Heart left ventricle (tissue), 16 donors: ENCODE results near the gene TMEM185A. TPM values are rescaled to one million over a fixed set of nuclear protein-coding genes. Genes with fewer than 3 reads are reported as not detected.

Experiments used
- ATAC-seq, 4 donors: fragments of 200-7000 bp; cut with Tn5 transposase; one replicate each; pipeline ENCODE4 v1.9.1; 2020 to 2022; ENCODE audit warnings: moderate library complexity in 4 of 4, mild to moderate bottlenecking in 3 of 4, moderate number of reproducible peaks in 1 of 4
- DNase-seq, 5 donors: peaks; one replicate each; pipeline ENCODE4 v3.0.0-alpha.2; 2020
- H3K27ac ChIP-seq, 12 donors: fragments of 200-600 bp; sonication (generic) in 4 of 12; one replicate each; pipeline versions ENCODE4 v1.5.0 to v1.8.0; 2016 to 2022; ENCODE audit warnings: mild to moderate bottlenecking in 2 of 12
- H3K27me3 ChIP-seq, 9 donors: fragments of 200-600 bp; sonication (generic) in 2 of 9; one replicate each; pipeline versions ENCODE4 v1.5.1 to v1.8.0; 2016 to 2022; ENCODE audit warnings: mild to moderate bottlenecking in 3 of 9
- H3K36me3 ChIP-seq, 9 donors: fragments of 200-600 bp; sonication (generic) in 2 of 9; one replicate each; pipeline versions ENCODE4 v1.5.0 to v1.8.0; 2018 to 2022; ENCODE audit warnings: mild to moderate bottlenecking in 2 of 9
- H3K4me1 ChIP-seq, 12 donors: fragments of 200-600 bp; sonication (generic) in 4 of 12; one replicate each; pipeline versions ENCODE4 v1.5.0 to v1.8.0; 2016 to 2022; ENCODE audit warnings: mild to moderate bottlenecking in 3 of 12
- H3K4me3 ChIP-seq, 12 donors: fragments of 200-600 bp; sonication (generic) in 4 of 12; one replicate each; pipeline versions ENCODE4 v1.5.0 to v1.8.0; 2017 to 2022; ENCODE audit warnings: mild to moderate bottlenecking in 9 of 12, moderate library complexity in 4 of 12
- H3K9me3 ChIP-seq, 12 donors: fragments of 200-600 bp; sonication (generic) in 4 of 12; one replicate each; pipeline versions ENCODE4 v1.5.0 to v1.8.0; 2016 to 2022; ENCODE audit warnings: mild to moderate bottlenecking in 1 of 12
- CTCF ChIP-seq, 12 donors: fragments of 200-600 bp; sonication (generic) in 4 of 12; IDR thresholded peaks; one replicate each; pipeline versions ENCODE4 v1.5.0 to v1.8.0; 2018 to 2022; ENCODE audit warnings: antibody characterized with exemption in 12 of 12, mild to moderate bottlenecking in 5 of 12
- POLR2A ChIP-seq, 2 donors: fragments of 450-650 bp; IDR thresholded peaks; one replicate each; pipeline ENCODE4 v1.6.1; 2017; ENCODE audit warnings: antibody characterized with exemption in 2 of 2, mild to moderate bottlenecking in 2 of 2, moderate library complexity in 2 of 2
- WGBS, 4 donors: extraction: QIAGEN DNeasy Blood & Tissue Kit in 2 of 4; methylation state at CpG; one replicate each; pipeline versions ENCODE4 v1.1.5 to v1.1.7; 2013 to 2018; 5-methylcytosine and 5-hydroxymethylcytosine counted together
- intact Hi-C, 10 donors: fragments of 100-400 bp; cut with DNase I; formaldehyde crosslinking; loops; one replicate each; pipeline versions ENCODE4 v1.11.1 to v1.14.2; 2022
- polyA plus RNA-seq, 2 donors: library from polyadenylated mRNA; stranded (reverse); fragments of 200-250 nt; gene quantifications; one replicate each; pipeline ENCODE4 v1.2.3, GENCODE V29; 2013
- total RNA-seq, 9 donors: library from RNA; depleted of rRNA in 2 of 9; stranded (reverse); fragments of >200 nt in 2 of 9; fragmentation: NEBNext Ultra II Directional in 3 of 9; extraction: Animal tissue kit (Norgen Biotek cat#: 25700) in 3 of 9; gene quantifications; one replicate each; pipeline versions ENCODE4 v1.1.0 to v1.2.4, GENCODE V29; 2016 to 2023
- donor health status: ischemic (EF 13 %, LVEDD 7.1; RV severe dilation, severe dysfunction).
- donor health status: healthy with polysubstance abuse.
- donor health status: DM: no; HTN: yes; CAD: no.
- donor health status: DM: no; HTN: no; CAD: no.
- donor health status: ischemic (EF 25% LVEDD 6.9; RV normal size, moderate dysfunction).
- donor health status: ischemic (EF 25% LVEDD 5.7; RV mildly dilated, moderate dysfunction).
- donor health status: healthy.
- donor health status: DM: yes; HTN: yes; CAD: no.
- donor health status: ischemic (EF 35%, LVEDD 5.7; RV mildly dilated, moderate dysfunction).
- donor health status: nonischemic (EF 11% LVEDD 7.7; RV severe dilation, severe dysfunction).
- donor health status: DM: yes; HTN: yes; CAD: no.
- donor health status: PGD.
- donor health status: ischemic (EF 29% LVEDD 5.4; RV normal size, mild dysfunction).
- donor health status: nonischemic (EF 23%, LVEDD 6.1; RV moderate dilation, normal function).

Gene TMEM185A
- total and polyA plus RNA-seq, 11 donors = 17.6 to 39.2 (median 32.9) TPM

DNA sequence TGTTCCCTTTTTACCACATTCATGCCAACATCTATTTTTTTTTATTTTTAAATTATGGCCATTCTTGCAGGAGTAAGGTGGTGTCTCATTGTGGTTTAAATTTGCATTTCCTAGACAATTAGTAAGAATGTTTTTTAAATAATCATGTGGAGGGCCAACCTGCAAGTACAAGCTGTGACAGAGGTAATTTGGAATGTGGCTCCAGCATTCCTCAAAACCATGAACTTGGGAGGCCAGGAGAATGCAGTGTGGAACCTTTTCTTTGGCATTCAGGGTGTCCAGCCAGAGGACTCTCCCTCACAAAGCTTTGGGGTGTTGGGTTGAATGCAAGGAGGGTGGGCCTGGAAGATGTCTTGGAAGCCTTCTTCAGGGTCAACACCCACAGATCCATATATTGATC is 7.3 kb upstream of the TMEM185A start:
- H3K27ac ChIP-seq = no peak overlapping the region
- H3K27me3 ChIP-seq = peaks cover 0 to 6% (median 0%) of the 10 kb centered on the region in 9 donors
- no peaks in the 10 kb centered on the region for H3K9me3 ChIP-seq
- DNase-seq (no peak), ATAC-seq (no peak)
- intact Hi-C loops = loop anchor here in 1 of 10 donors (10.0 kb wide), 1 partner anchor 74 kb away; no protein-coding TSS in a partner anchor
- H3K4me3 ChIP-seq = no peak overlapping the region
- no peak for TF ChIP-seq POLR2A (IDR thresholded peaks at IDR 0.05)
- TF ChIP-seq CTCF (IDR thresholded peaks at IDR 0.05) = no peak
- no peaks in the 10 kb centered on the region for H3K36me3 ChIP-seq
- H3K4me1 ChIP-seq = no peaks in the 10 kb centered on the region

DNA sequence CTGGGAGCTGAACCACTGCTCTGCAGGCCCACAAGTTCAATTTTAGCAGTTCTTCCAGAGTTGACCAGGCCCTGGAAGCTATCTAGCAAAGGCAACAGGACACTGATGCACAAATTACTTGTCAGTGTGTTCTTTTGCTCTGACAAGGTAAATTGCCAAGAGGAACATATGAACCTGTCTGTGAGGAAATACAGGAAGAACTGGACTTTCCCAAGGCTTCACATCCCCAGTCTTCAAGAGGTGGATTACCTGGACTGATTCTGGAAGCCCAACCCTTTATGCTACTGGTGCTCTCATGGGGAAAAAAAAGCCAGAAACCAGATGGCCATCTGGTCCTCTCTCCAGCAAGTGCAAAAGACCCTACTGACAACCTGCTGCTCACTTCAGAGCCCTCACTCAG is 1.9 kb upstream of the TMEM185A start:
- no peak for DNase-seq
- TF ChIP-seq CTCF (IDR thresholded peaks at IDR 0.05) = no peak
- no peak for TF ChIP-seq POLR2A (IDR thresholded peaks at IDR 0.05)
- H3K9me3 ChIP-seq = no peaks in the 10 kb centered on the region
- H3K4me1 ChIP-seq = peaks cover 0 to 23% (median 7%) of the 10 kb centered on the region in 12 donors
- H3K36me3 ChIP-seq = no peaks in the 10 kb centered on the region
- H3K27me3 ChIP-seq = no peaks in the 10 kb centered on the region
- H3K4me3 ChIP-seq = no peak overlapping the region
- intact Hi-C loops = loop anchor here in 1 of 10 donors (10.0 kb wide), 1 partner anchor 69 kb away; no protein-coding TSS in a partner anchor
- no peak for ATAC-seq
- H3K27ac ChIP-seq = no peak overlapping the region

DNA sequence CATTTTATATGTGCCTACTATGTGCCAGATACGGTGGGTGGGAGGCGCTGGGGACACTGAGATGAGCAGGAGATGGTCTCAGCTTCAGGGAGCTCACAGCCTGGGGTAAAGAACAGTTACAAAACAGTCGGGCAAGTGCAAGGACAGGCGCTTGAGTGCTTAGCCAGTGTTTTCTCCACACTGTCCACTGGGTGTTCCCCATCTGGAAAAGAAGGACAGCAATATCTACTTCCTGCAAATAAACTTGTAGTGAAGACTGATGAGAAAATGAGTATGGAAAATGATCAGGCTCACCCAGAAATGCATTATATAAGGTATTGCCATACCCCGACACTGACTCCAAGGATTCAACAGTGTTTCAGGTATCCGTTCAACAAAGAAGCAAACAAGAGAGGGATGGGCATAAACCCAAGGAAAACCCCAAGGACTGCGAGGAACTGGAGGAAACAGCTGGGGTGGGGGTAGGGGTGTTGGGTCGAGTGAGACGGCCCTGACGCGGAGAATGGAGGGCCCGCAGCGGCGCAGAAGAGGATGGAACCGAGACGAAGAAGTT is 835 bp downstream of the TMEM185A start:
- Histone ChIP-seq H3K27me3 (no peaks in the 10 kb centered on the region), H3K4me3 (peak overlapping the region; percentile 59 to 97 (median 78)), H3K36me3 (no peaks in the 10 kb centered on the region), H3K9me3 (no peaks in the 10 kb centered on the region), H3K27ac (peak overlapping the region; percentile 47 to 83 (median 80)), H3K4me1 (peaks cover 0 to 32% (median 13%) of the 10 kb centered on the region in 12 donors)
- TF ChIP-seq POLR2A (IDR thresholded peaks at IDR 0.05) = no peak
- peak in 2 of 12 donors; percentile 9 to 12 for TF ChIP-seq CTCF (IDR thresholded peaks at IDR 0.05)
- 2 to 35% (median 17%) methylated on average over 16 of the region's 16 CpGs for WGBS, 4 donors
- ATAC-seq = peak; percentile 74 to 89 (median 86)
- intact Hi-C loops = loop anchor here in 1 of 10 donors (10.0 kb wide), 1 partner anchor 66 kb away; no protein-coding TSS in a partner anchor
- peak in 2 of 5 donors; percentile 10 to 19 for DNase-seq

DNA sequence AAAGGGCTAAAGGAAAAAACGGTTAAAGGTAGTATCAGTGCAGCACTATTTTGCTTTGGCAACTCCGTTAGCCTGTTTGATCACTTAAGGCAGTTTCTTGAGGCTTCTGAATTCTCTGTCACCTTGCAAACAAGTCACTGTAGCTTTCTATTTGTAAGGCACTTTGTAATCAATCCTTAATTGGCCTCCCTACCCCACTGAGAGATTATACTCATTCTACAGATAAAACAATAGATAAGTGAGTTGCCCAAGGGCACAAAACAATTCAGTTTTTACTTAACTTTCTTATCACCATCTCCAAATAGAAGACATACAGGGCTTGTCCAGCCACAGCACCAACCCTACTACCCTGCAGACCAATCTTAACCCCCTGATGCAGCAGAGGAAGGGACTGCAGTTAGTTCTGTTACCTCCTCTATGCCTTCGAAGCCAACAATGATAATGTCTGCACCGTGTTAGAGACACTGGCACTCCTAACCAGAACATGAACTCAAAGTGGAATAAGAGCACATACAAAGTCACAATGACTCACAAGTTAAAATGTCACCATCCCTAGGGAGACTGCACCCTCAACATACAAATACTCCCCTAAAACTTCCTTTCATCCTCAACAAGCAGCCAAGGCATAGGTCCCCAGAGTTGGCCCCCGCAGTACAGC is 1.7 kb downstream of the TMEM185A start:
- no peaks in the 10 kb centered on the region for H3K36me3 ChIP-seq
- intact Hi-C loops = loop anchor here in 1 of 10 donors (10.0 kb wide), 1 partner anchor 65 kb away; no protein-coding TSS in a partner anchor
- H3K4me3 ChIP-seq = peak overlapping the region in 8 of 12 donors; percentile 71 to 97 (median 81)
- WGBS, 4 donors = 51 to 53% (median 53%) methylated on average over 5 of the region's 5 CpGs
- ATAC-seq (peak; percentile 36 to 59 (median 42)), DNase-seq (no peak)
- peaks cover 0 to 36% (median 13%) of the 10 kb centered on the region in 12 donors for H3K4me1 ChIP-seq
- no peaks in the 10 kb centered on the region for H3K27me3 ChIP-seq
- peak overlapping the region in 8 of 12 donors; percentile 15 to 83 (median 80) for H3K27ac ChIP-seq
- H3K9me3 ChIP-seq = no peaks in the 10 kb centered on the region
- no peak for TF ChIP-seq CTCF (IDR thresholded peaks at IDR 0.05)
- no peak for TF ChIP-seq POLR2A (IDR thresholded peaks at IDR 0.05)
